HCT116 (cell line): Measurements from ENCODE around the gene TFCP2. TPM values are rescaled to one million over a fixed set of nuclear protein-coding genes. Genes with fewer than 3 reads are reported as not detected.

ENCODE experiments used
- ATAC-seq: fragments of 200-7000 bp; cut with Tn5 transposase; 2 replicates; pipeline ENCODE4 v1.9.1; 2020; ENCODE audit warnings: mild to moderate bottlenecking, moderate library complexity
- BruUV-seq: library from RNA; stranded (reverse); fragments of 400-500 nt; replicated peaks from 2 replicates; lab custom pipeline; 2021; lab: Mats Ljungman, UMichigan
- CTCF ChIA-PET: fragments of 300-600 bp; sonication (Branson Sonifier 250); formaldehyde crosslinking; loops from one replicate; lab custom pipeline; 2021; ENCODE audit warnings: antibody characterized with exemption; lab: Charles Lee
- POLR2A ChIA-PET: fragments of 300-600, 350-600 bp; sonication (Branson Sonifier 250); formaldehyde crosslinking; loops from one replicate; lab custom pipeline; 2021; ENCODE audit warnings: antibody characterized with exemption; lab: Charles Lee
- RAD21 ChIA-PET, 2 experiments: fragments of 300-600 bp; sonication (Branson Sonifier 250); formaldehyde crosslinking; loops; one replicate each; lab custom pipeline; 2023; ENCODE audit warnings: low total read pairs in 2 of 2; ENCODE audit not compliant: uncharacterized antibody in 2 of 2, unreplicated experiment in 2 of 2, low non-redundant PET in 1 of 2; lab: Charles Lee
- DNase-seq: peaks from one replicate; pipeline ENCODE4 v3.0.0-alpha.2; 2010; ENCODE audit warnings: low read depth, low spot score
- H2AFZ ChIP-seq: fragments of 200-600 bp; shearing (Covaris generic), sonication (generic); 2 replicates; pipeline ENCODE4 v1.6.1; 2017; ENCODE audit warnings: low read depth, mixed run types, mixed read lengths, antibody characterized with exemption, low read length; ENCODE audit not compliant: poor library complexity, severe bottlenecking
- H3K27ac ChIP-seq: 2 replicates; pipeline ENCODE4 v1.5.1; 2012; ENCODE audit warnings: low read depth, low read length
- H3K27me3 ChIP-seq: fragments of 200-600 bp; sonication (generic); 2 replicates; pipeline ENCODE4 v1.6.1; 2016; ENCODE audit warnings: mixed run types, low read length, mixed read lengths; ENCODE audit not compliant: insufficient read depth
- H3K36me3 ChIP-seq, 2 experiments: fragments of 200-500 bp in 1 of 2; fragments of 200-600 bp in 1 of 2; sonication (Bioruptor generic) in 1 of 2; sonication (generic) in 1 of 2; 2 replicates each; pipeline versions ENCODE4 v1.5.1 to v1.6.1; 2014 to 2016; ENCODE audit warnings: low read length in 2 of 2, inconsistent platforms in 1 of 2, mixed read lengths in 1 of 2, mixed run types in 1 of 2; ENCODE audit not compliant: insufficient read depth in 2 of 2, control insufficient read depth in 1 of 2
- H3K4me1 ChIP-seq, 2 experiments: fragments of 200-600 bp in 1 of 2; sonication (generic) in 1 of 2; 2 replicates each; pipeline versions ENCODE4 v1.5.1 to v1.6.1; 2012 to 2017; ENCODE audit warnings: low read length in 2 of 2, inconsistent platforms in 1 of 2, mild to moderate bottlenecking in 1 of 2, mixed read lengths in 1 of 2, mixed run types in 1 of 2, moderate library complexity in 1 of 2; ENCODE audit not compliant: insufficient read depth in 2 of 2, control insufficient read depth in 1 of 2
- H3K4me2 ChIP-seq: fragments of 200-600 bp; sonication (generic); 2 replicates; pipeline ENCODE4 v1.6.1; 2017; ENCODE audit warnings: mixed run types, low read length, mixed read lengths
- H3K4me3 ChIP-seq, 2 experiments: fragments of 200-600 bp in 1 of 2; sonication (generic) in 1 of 2; replicated peaks in 1 of 2; 2 replicates each; pipeline ENCODE4 v1.5.1; 2011 to 2016; ENCODE audit warnings: low read length in 2 of 2, control low read depth in 1 of 2, low read depth in 1 of 2, mild to moderate bottlenecking in 1 of 2, mixed read lengths in 1 of 2, mixed run types in 1 of 2
- H3K79me2 ChIP-seq: fragments of 200-600 bp; sonication (generic); 2 replicates; pipeline ENCODE4 v1.6.1; 2017; ENCODE audit warnings: mild to moderate bottlenecking, mixed run types, low read length, moderate library complexity, mixed read lengths; ENCODE audit not compliant: insufficient read depth
- H3K9ac ChIP-seq: fragments of 200-600 bp; sonication (generic); 2 replicates; pipeline ENCODE4 v1.6.1; 2016; ENCODE audit warnings: low read length, mixed read lengths
- H3K9me2 ChIP-seq: fragments of 200-600 bp; sonication (generic), shearing (Covaris generic); 2 replicates; pipeline ENCODE4 v1.6.1; 2017; ENCODE audit warnings: mixed run types, mild to moderate bottlenecking, moderate library complexity; ENCODE audit not compliant: insufficient read depth
- H3K9me3 ChIP-seq, 2 experiments: fragments of 200-500 bp in 1 of 2; fragments of 200-600 bp in 1 of 2; sonication (Bioruptor generic) in 1 of 2; sonication (generic) in 1 of 2; 2 replicates each; pipeline ENCODE4 v1.6.1; 2014 to 2017; ENCODE audit warnings: low read length in 2 of 2, mixed read lengths in 2 of 2, inconsistent platforms in 1 of 2, low read depth in 1 of 2, mild to moderate bottlenecking in 1 of 2, mixed run types in 1 of 2, moderate library complexity in 1 of 2; ENCODE audit not compliant: control insufficient read depth in 1 of 2, insufficient read depth in 1 of 2
- H4K20me1 ChIP-seq: fragments of 200-600 bp; sonication (generic), shearing (Covaris generic); 2 replicates; pipeline ENCODE4 v1.6.1; 2017; ENCODE audit warnings: mixed run types, mild to moderate bottlenecking, moderate library complexity; ENCODE audit not compliant: insufficient read depth
- ELF1 ChIP-seq: IDR thresholded peaks from 2 replicates; pipeline ENCODE4 v1.6.1; 2012; ENCODE audit warnings: low read depth, borderline replicate concordance
- RAD21 ChIP-seq: IDR thresholded peaks from 2 replicates; pipeline ENCODE4 v1.6.1; 2012; ENCODE audit warnings: low read depth, mild to moderate bottlenecking
- SIN3A ChIP-seq: IDR thresholded peaks from 2 replicates; pipeline ENCODE4 v1.6.1; 2012; ENCODE audit warnings: low read depth
- SP1 ChIP-seq: IDR thresholded peaks from 2 replicates; pipeline ENCODE4 v1.6.1; 2012; ENCODE audit warnings: low read depth
- SRF ChIP-seq: IDR thresholded peaks from 2 replicates; pipeline ENCODE4 v1.6.1; 2012; ENCODE audit warnings: low read depth
- intact Hi-C: fragments of 100-400 bp; cut with micrococcal nuclease; formaldehyde crosslinking; loops from 2 replicates; pipeline ENCODE4 v1.10.0; 2022
- total RNA-seq: library from RNA; stranded (reverse); gene quantifications from one replicate; pipeline ENCODE4 v1.2.1, GENCODE V29; 2021; ENCODE audit not compliant: unreplicated experiment
- TF ChIP-seq, protein P1 (sequence below), 3 experiments: fragments of 200-600 bp in 1 of 3; sonication (generic) in 1 of 3; IDR thresholded peaks in 2 of 3; conservative IDR thresholded peaks in 1 of 3; 2 replicates each; pipeline ENCODE4 v1.5.1; 2012 to 2017; ENCODE audit warnings: low read depth in 2 of 3, low read length in 2 of 3, antibody characterized with exemption in 1 of 3, borderline replicate concordance in 1 of 3, control low read depth in 1 of 3, mild to moderate bottlenecking in 1 of 3, mixed read lengths in 1 of 3, mixed run types in 1 of 3, moderate library complexity in 1 of 3; ENCODE audit not compliant: insufficient read depth in 1 of 3
- TF ChIP-seq, protein P2 (sequence below): IDR thresholded peaks from 2 replicates; pipeline ENCODE4 v1.6.1; 2012; ENCODE audit warnings: low read depth
- TF ChIP-seq, protein P3 (sequence below): IDR thresholded peaks from 2 replicates; pipeline ENCODE4 v1.6.1; 2011; ENCODE audit warnings: mild to moderate bottlenecking, low read length, moderate library complexity; ENCODE audit not compliant: insufficient replicate concordance; ENCODE audit errors: extremely low read depth

TFCP2 gene
- total RNA-seq, 1 experiment from 2014 or later: 31.6 TPM

DNA sequence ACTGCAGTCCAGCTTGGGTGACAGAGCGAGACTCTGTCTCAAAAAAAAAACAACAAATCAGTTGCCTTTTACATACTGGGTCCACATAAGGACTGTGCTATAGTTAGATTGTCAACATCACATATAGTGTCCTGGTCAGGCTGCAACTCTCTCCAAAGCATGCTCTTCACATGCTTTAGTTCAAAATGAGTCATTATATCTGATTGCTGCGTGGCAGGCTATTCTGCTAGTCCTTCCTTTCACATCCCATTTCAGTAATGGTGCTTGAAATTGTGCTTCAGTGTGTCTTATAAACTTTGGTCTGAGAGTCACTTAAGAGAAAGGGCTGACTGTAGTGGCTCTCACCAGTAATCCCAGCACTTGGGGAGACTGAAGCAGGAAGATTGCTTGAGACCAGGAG lies 117.9 kb downstream of the TFCP2 start:
- Histone ChIP-seq H3K9ac (no peak overlapping the region), H3K36me3 (peaks cover 50 to 54% of the 10 kb centered on the region in 2 experiments), H3K4me3 (no peak overlapping the region), H3K27ac (no peak overlapping the region), H3K4me2 (no peak overlapping the region), H4K20me1 (no peaks in the 10 kb centered on the region), H3K79me2 (peaks cover 18% of the 10 kb centered on the region), H3K4me1 (no peaks in the 10 kb centered on the region), H2AFZ (no peak overlapping the region), H3K27me3 (no peaks in the 10 kb centered on the region), H3K9me2 (no peaks in the 10 kb centered on the region), H3K9me3 (no peaks in the 10 kb centered on the region)
- CTCF ChIA-PET: no interaction called here
- DNase-seq (no peak), ATAC-seq (no peak)
- POLR2A ChIA-PET: no interaction called here
- intact Hi-C loops: no loop called here
- RAD21 ChIA-PET: no interaction called here
- TF ChIP-seq SP1 (no peak), ELF1 (no peak), SIN3A (no peak), RAD21 (no peak), SRF (no peak)
- TF ChIP-seq, protein P1, sequence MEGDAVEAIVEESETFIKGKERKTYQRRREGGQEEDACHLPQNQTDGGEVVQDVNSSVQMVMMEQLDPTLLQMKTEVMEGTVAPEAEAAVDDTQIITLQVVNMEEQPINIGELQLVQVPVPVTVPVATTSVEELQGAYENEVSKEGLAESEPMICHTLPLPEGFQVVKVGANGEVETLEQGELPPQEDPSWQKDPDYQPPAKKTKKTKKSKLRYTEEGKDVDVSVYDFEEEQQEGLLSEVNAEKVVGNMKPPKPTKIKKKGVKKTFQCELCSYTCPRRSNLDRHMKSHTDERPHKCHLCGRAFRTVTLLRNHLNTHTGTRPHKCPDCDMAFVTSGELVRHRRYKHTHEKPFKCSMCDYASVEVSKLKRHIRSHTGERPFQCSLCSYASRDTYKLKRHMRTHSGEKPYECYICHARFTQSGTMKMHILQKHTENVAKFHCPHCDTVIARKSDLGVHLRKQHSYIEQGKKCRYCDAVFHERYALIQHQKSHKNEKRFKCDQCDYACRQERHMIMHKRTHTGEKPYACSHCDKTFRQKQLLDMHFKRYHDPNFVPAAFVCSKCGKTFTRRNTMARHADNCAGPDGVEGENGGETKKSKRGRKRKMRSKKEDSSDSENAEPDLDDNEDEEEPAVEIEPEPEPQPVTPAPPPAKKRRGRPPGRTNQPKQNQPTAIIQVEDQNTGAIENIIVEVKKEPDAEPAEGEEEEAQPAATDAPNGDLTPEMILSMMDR (IDR thresholded peaks at IDR 0.05 in 2 of 3, conservative IDR thresholded peaks at IDR 0.05 in 1 of 3; ENCODE audit: borderline replicate concordance in 1 of 3, insufficient read depth in 1 of 3, low read depth in 2 of 3, low read length in 2 of 3): no peak
- TF ChIP-seq, protein P2, sequence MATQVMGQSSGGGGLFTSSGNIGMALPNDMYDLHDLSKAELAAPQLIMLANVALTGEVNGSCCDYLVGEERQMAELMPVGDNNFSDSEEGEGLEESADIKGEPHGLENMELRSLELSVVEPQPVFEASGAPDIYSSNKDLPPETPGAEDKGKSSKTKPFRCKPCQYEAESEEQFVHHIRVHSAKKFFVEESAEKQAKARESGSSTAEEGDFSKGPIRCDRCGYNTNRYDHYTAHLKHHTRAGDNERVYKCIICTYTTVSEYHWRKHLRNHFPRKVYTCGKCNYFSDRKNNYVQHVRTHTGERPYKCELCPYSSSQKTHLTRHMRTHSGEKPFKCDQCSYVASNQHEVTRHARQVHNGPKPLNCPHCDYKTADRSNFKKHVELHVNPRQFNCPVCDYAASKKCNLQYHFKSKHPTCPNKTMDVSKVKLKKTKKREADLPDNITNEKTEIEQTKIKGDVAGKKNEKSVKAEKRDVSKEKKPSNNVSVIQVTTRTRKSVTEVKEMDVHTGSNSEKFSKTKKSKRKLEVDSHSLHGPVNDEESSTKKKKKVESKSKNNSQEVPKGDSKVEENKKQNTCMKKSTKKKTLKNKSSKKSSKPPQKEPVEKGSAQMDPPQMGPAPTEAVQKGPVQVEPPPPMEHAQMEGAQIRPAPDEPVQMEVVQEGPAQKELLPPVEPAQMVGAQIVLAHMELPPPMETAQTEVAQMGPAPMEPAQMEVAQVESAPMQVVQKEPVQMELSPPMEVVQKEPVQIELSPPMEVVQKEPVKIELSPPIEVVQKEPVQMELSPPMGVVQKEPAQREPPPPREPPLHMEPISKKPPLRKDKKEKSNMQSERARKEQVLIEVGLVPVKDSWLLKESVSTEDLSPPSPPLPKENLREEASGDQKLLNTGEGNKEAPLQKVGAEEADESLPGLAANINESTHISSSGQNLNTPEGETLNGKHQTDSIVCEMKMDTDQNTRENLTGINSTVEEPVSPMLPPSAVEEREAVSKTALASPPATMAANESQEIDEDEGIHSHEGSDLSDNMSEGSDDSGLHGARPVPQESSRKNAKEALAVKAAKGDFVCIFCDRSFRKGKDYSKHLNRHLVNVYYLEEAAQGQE: no peak
- TF ChIP-seq, protein P3, sequence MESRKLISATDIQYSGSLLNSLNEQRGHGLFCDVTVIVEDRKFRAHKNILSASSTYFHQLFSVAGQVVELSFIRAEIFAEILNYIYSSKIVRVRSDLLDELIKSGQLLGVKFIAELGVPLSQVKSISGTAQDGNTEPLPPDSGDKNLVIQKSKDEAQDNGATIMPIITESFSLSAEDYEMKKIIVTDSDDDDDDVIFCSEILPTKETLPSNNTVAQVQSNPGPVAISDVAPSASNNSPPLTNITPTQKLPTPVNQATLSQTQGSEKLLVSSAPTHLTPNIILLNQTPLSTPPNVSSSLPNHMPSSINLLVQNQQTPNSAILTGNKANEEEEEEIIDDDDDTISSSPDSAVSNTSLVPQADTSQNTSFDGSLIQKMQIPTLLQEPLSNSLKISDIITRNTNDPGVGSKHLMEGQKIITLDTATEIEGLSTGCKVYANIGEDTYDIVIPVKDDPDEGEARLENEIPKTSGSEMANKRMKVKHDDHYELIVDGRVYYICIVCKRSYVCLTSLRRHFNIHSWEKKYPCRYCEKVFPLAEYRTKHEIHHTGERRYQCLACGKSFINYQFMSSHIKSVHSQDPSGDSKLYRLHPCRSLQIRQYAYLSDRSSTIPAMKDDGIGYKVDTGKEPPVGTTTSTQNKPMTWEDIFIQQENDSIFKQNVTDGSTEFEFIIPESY: no peak
- BruUV-seq: no TSS peak
